HG03354 (cell line): ENCODE measurements around the gene NKTR.

Experiments
- ATAC-seq: cut with Tn5 transposase; IDR thresholded peaks from one replicate; pipeline ENCODE4 v1.9.1; 2021; ENCODE audit warnings: mild to moderate bottlenecking; ENCODE audit not compliant: unreplicated experiment, poor library complexity, severe bottlenecking

NKTR gene

DNA sequence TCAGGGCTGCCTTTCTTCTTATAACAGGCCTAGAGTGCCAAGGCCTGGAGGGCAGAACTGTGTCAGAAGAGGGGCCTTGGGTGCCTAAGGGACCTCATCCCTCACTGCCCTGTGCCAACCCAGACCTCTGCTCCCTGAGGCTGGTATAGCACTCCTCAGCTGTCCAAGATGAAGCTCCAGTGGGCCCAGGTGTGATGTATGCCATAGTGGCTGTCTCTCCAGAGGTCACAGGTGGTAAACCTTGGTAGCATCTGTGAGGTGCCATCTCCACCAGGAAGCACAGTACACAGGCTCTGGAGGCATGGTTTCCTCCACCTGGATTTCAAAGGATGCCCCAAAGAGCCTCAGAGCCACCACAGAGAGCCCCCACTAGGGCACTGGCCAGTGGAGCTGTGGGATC lies 72.6 kb downstream of the NKTR start:
- no peak for ATAC-seq

DNA sequence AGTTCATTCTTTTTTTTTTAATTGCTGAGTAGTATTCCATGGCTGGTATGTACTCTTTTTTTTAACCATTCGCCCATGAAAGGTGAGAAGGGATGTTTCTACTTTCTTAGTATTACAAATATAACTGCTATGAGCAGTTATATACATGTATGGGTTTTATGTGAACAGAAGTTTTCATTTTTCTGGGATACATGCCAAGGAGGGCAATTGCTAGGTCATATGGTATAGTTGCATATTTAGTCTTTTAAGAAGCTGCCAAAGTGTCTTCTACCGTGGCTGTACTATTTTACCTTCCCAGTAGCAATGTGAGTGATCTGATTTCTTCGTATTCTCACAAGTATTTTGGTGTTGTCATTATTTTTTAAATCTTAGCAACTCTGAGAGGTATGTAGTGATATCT lies 73.7 kb downstream of the NKTR start:
- no peak for ATAC-seq

- no peak for ATAC-seq
Measured at GRCh38 chr3:42675909-42676308, 75.4 kb downstream of the NKTR start.

DNA sequence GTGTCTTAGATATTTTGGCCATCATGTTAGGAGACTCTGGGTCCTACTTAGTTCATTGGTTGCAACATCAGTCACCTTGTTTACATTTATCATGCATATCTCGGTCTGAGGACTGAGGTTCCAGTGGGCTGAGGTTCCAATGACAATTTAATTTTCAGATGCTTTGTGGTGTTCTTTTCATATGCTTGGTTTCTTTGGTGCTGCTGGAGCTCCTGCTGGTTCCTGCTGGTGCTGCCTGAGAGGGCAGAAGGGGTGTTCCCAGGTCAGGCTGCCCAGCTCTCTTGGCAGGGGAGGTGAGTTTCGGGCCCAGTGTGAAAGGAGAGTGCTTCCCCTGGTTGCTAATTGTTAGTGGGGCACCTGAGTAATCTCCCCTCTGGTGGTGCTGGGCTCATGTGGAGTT lies 78.0 kb downstream of the NKTR start:
- no peak for ATAC-seq

GRCh38 chr3:42680271-42680670 lies 79.8 kb downstream of the NKTR start:
- ATAC-seq: no peak

DNA sequence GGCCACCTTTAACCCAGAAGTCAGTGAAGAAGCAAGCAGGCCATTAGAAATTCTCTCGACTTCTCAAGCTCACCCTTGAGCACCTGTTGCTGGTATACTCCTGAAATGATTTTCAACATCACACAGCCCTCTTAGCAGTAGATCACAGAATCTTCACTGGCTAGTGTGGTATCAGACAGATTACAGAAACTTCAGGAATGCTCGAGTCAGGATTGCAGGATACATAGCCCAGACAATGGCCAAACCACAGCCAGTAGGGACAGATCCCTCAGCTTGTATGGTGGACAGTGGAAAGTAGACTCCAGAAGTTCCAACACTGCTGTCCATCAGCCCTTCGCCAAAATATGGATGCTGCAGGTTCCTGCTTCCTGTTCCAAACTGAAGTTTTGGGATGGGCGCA lies 80.3 kb downstream of the NKTR start:
- ATAC-seq: no peak

- no peak for ATAC-seq
Measured at GRCh38 chr3:42681361-42682038, 81.0 kb downstream of the NKTR start.

- ATAC-seq: no peak
Measured at GRCh38 chr3:42682301-42683070, 82.0 kb downstream of the NKTR start.

DNA sequence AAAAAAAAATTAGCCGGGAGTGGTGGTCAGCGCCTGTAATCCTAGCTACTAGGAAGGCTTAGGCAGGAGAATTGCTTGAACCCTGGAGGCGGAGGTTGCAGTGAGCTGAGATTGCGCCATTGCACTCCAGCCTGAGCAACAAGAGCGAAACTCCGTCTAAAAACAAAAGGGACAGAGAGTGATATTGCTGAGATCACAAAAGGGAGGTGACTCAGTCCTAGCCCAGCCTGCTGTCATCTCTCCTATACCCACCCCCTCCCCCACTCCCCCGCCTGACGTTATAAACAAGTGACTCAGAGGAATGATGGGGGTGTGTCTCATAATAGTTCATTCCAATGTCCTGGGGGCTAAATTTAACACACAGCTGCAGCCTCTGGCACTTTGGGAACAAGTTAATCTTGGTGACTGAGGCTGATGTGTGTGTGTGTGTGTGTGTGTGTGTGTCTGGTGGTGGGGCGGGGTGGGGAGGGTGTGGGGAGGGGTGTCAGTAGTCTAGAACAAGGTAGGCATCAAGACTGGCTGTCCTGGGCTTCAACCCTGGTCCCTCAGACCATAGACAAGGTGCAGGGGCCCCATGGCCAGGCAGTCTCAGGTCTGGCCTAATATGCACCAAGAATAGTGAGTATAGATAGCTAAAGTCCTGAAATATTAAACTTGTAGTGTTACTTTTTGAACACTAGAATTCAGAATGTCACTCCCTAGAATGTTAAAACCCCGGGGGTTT lies 83.6 kb downstream of the NKTR start:
- no peak for ATAC-seq

DNA sequence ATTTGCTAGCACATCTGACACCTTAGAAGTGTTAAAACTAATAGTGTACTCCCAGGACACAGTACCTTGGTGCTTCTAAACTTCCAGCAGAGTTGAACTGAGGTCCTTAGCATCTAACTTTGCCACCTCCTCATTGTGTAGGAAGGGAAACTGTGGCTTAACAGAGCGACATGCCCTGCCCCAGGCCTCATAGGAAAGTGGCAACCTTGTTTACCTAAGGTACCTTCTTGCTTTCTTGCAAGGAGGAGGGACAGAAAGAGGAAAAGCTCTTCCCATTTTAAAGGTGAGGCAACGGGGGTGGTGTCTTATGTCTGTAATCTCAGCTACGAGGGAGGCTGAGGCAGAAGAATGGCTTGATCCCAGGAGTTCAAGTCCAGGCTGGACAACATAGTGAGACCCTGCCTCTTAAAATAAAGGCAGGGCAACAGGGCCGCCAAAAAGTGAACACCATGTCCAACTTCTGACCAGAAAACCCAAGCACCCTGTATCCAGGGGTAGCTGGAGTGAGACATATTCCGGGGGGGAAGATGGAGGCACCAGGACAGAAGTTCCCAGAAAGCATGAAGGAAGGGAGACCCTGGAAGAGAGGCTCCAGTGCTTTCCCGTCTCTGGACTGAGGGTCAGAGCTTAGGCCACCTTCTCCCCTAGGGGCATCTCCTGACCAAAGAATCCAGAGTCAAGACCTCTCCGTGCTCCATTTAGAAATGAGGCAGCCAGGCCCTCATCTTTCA lies 84.3 kb downstream of the NKTR start:
- no peak for ATAC-seq

DNA sequence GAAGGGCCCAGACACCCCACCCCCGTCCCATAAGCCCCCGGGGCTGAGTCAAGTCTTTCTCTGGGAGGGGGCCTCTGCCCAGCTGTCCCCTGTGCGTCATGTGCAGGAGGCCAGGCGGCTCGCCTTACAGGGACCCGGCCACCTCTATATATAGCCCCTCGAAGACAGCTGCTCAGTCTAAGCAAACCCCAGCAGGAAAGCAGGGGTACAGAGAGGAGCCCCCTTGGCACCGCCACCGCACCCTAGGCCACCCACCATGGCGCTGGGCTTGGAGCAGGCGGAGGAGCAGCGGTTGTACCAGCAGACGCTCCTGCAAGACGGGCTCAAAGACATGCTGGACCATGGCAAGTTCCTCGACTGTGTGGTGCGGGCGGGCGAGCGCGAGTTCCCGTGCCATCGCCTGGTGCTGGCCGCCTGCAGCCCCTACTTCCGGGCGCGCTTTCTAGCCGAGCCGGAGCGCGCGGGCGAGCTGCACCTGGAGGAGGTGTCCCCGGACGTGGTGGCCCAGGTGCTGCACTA lies 84.9 kb downstream of the NKTR start, which contains the start of gene KLHL40:
KLHL40 (plus strand) TSS at position 175 of the 519 bp plus-strand sequence; CDS start at position 257, 82 bp downstream.
- ATAC-seq: no peak

DNA sequence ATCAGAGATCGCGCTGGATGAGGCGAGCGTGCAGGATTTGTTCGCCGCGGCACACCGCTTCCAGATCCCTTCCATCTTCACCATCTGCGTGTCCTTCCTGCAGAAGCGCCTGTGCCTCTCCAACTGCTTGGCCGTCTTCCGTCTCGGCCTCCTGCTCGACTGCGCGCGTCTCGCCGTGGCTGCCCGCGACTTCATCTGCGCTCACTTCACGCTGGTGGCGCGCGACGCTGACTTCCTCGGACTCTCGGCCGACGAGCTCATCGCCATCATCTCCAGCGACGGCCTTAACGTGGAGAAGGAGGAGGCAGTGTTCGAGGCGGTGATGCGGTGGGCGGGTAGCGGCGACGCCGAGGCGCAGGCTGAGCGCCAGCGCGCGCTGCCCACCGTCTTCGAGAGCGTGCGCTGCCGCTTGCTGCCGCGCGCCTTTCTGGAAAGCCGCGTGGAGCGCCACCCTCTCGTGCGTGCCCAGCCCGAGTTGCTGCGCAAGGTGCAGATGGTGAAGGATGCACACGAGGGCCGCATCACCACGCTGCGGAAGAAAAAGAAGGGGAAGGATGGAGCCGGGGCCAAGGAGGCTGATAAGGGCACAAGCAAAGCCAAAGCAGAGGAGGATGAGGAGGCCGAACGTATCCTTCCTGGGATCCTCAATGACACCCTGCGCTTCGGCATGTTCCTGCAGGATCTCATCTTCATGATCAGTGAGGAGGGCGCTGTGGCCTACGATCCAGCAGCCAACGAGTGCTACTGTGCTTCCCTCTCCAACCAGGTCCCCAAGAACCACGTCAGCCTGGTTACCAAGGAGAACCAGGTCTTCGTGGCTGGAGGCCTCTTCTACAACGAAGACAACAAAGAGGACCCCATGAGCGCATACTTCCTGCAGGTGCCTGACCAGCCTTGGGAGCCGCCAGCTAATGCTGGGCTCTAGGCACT lies 85.7 kb downstream of the NKTR start:
- ATAC-seq: no peak

DNA sequence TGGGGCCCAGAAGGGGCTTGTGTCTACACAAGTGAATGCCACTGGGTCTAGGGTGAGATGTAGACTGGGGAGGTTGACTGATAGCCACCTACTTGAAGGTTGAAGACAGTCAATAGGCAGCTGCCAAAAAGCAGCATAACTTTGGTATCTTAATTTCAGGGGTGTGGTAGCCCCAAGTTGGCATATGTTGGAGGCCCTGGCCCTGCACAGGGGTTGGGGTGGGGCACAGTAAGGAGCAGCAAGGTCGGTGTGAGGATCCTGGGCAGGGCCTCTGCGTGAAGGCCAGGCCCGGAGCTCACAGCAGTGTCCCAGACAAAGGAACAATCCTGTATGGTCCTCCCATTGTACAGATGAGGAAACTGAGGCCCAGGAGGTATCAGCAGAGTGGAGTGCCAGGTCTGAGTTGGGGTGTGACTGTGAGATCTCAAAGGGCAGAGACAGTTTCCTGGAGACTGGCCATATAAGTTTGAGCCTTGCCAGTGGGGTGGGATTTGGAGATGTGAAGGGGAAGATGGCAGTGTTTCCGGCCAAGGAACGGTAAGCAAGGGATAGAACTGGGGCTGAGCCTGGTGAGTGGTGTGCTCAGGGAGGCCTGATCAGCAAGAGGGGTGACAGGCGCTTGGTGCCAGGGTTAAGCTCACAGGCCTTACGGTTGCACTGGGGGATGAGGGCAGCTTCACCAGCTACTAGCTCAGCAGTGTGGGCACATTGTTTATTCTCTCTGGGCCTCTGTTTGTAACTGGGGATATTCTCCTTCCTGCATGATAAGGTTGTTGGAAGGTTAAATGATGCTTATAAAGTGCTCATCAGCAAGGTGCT lies 86.6 kb downstream of the NKTR start:
- ATAC-seq: no peak

DNA sequence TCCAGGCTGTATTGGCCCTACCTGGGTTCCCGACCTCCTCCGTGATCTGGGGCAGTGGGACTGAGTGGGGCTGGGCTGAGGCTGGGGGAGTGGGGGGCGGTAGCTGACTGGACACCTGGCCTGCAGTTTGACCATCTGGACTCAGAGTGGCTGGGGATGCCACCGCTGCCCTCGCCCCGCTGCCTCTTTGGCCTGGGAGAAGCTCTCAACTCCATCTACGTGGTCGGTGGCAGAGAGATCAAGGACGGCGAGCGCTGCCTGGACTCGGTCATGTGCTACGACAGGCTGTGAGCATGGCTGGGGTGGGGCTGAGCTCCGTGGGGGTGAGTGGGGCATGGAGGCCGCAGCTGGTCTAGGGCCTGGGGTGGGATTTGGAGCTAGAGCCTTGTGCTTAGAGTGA lies 87.5 kb downstream of the NKTR start:
- no peak for ATAC-seq

DNA sequence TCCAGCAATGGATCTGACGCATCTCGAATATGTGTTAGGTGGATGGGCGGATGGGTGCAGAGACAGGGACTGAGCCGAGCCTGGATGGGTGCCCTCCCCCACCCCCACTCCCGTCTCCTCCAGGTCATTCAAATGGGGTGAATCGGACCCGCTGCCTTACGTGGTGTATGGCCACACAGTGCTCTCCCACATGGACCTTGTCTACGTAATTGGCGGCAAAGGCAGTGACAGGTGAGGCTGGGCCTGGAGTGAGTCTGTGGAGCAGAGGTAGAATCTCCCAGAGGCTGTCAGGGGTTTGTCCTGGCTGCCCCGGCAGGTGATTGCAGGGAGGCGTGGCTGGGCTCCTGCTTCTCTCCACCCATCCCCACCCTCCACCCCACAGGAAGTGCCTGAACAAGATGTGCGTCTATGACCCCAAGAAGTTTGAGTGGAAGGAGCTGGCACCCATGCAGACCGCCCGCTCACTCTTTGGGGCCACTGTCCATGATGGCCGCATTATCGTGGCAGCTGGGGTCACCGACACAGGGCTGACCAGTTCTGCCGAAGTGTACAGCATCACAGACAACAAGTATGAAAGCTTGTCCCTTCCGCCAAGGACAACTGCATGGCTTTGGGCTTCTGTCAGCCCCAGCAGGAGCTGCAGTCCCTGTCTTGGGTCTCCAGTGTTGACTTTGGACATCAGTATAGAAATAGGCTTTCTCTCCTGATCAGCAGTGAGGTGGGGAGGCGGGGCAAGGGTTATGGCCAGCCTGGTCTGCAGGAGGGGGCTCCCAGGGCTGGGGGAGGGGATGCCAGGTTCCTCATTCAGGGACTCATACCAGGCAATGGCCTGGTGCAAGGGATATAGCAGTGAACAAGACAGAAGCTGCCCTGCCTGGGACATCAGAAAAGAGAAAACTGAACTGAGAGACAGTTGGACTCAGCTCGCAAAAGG lies 88.3 kb downstream of the NKTR start:
- no peak for ATAC-seq

GRCh38 chr3:42689421-42690014 lies 89.0 kb downstream of the NKTR start:
- ATAC-seq: no peak

- ATAC-seq: no peak
Measured at GRCh38 chr3:42690191-42690590, 89.7 kb downstream of the NKTR start.
